ENCODE results near the gene CLK1.

Gene CLK1

GRCh38 chr2:200810252-200810997, 54.0 kb downstream of the CLK1 start:
- no peak for DNase-seq

GRCh38 chr2:200809506-200810251, 54.8 kb downstream of the CLK1 start:
- no peak for DNase-seq

All from hematopoietic multipotent progenitor cell treated with erythropoietin and hydrocortisone succinate and interleukin-3 and kit ligand, for 8 days (in vitro differentiated cells).